CD4-positive, alpha-beta T cell treated with Interleukin-15 for 1 hour (primary cell): ENCODE data around the gene MBD6.

Source experiments
- DNase-seq: peaks from one replicate; pipeline ENCODE4 v3.0.0-alpha.2; 2020

MBD6 gene

DNA sequence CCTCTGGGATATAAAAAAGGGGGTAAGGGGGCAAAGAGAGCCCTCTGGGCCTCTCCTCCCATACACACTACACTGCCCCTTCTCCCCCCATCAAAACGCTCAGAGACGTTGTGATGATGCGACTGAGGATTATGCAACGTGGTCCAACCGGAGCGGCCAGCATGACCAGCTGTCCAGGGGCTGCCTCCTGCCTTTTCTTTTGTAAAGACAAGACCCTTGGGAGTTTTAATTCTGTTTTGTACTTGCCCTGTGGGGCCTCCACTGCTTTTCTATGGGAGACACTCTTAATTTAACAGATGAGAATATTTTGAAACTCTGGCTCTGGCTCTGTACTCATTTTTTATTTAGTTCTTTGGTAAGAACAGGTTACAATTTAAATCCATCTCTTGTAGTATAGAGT is 7.2 kb downstream of the MBD6 start:
- no peak for DNase-seq

DNA sequence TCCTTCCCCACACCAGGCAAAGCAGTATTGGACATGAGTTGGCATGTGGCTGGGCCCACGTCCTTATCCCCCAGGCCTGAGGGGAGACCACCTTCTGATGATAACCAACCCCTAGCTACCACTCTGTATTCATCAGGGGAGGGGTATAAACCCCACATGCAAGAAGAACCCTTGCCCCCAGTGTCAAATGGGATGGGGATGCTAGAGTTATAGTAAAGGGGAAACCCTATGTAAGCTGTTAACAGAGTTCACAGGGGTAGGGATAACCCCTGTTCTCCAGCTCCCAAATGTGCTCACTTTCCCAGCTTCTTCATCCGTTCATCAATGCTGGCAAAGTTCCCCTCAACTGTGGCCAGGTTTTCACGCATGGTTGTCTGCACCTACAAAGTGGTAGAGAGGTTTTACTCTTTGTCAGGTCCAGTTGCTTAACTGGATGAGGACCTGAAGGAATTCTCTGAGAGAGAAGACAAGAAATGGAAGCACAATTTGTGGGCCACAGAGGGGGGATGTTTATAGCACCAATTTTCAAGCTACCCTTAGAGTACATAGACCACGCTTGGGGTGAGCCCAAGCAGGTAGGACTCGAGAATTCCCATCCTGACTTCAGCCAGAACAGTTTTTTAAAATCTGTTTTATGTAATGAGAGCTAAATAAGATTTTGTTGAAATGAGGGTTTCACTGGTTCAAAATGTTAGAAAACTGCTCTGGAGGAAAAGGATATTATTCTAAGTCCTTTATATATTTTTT is 7.9 kb downstream of the MBD6 start:
- DNase-seq = no peak

DNA sequence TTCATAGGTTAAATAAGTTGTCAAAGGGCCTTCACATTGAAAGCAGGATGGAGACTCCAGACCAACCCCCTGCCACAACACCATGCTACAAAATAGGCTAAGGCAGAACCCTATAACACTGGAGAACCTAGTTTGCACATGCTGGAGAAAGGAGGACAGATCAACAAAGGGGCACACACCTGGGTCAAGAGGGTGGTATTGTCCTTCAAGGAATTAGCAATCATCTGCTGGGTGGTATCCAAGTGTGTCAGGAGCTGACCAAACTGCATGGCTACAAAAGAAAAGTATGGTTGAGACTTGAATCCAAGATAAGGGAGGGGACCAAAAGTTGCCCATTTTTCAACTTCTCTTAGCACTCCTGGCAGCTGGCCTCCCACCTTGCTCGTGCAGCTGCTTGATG is 9.2 kb downstream of the MBD6 start:
- DNase-seq = no peak

DNA sequence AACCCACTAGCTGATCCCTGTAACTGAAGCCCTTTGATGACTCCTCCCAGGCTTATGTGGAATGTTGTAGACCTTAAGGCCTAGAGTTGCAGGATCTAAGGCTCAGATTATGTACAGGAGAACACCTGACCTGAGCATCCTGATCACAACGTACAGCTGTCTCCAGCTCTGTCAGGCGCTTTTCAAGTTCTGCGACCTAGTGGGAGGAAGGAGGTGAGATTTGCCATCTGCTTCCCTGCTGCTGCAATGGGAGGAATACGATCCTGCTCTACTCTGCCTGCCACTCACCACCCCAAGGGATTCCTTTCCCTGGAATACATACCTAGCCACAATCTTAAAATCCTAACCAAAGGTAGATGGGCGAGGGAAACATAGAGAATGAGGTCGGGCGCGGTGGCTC is 10.5 kb downstream of the MBD6 start:
- DNase-seq = no peak

DNA sequence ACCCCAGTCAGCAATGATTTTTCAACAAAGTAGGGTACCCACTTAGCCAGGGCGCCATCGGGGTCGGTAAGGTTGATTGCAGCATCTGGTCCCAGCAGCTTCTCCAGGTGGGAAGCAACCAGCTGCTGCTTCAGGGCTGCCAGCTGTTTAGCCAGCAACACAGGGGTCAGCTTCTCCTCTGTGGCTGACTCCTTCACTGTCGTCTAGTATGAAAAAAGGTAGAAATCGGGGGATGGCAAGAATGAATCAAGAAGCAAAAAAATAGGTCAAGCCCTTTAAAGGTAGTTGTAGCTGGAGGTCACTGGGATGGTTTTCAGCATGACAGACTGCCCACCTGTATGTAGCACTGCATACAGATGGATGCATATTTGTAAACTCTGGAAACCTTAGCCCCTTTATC is 11.6 kb downstream of the MBD6 start:
- DNase-seq = no peak

DNA sequence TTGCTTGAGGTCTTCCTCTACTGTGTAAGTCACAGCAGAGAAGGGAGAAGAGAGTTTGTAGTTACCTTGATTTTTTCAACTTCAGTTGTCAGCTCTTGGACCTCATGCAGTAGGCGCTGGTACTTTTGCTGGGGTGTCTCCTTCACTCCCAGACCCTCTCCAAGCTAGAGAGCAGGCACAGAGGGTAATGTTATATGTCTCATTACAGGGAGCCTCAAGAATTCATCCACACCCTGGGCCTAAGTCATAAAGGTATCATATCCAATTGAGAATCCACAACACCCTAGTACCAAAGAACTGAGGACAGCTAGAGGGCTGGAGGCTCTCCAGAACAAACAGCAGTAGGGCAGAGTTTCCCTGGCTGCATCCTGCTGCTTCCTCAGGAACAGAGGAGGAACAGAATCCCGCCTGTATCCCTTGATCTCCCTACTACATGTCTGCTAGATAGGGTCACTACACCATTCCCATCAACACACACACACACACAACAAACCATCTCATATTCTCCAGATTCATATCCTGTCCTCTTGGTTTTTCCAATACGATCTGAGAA is 12.4 kb downstream of the MBD6 start:
- DNase-seq = no peak

DNA sequence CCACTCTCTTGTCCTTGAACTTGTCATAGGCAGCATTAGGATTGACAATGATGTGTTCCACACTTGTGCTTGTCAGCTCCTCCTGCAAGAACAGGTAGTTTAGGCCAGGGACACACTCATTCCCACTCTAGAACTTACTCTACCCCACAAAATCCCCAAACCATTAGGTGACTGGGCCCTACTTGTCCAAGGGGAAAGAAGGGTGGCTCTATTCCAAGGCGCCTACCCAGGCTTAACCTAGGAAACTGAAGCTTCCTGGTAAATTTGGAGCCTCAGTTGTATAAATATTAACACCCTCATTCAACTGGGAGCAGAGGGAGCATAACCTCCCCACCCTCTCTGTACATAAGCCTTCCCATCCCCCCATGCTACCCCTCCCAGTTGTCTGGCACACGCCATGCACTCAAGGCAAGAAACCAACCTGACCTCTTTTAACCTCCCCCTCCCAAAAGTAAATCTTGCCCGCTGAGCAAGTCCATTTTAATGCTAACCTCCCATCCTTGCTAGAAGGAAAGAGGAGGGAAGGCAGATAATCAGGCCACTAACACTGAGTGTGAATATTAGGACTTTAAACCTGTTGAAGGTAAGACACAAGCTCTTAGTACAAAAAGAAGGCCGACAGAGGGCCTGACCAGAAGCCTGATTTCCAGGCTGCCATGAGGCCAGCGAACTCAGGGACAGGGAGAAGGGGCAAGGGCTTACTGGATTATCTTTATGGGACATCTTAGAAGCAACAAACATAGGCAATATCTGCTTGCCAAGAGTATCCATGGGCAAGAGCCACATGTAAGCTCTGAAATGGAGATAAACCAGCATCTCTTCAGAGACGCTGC is 13.4 kb downstream of the MBD6 start:
- DNase-seq = no peak

DNA sequence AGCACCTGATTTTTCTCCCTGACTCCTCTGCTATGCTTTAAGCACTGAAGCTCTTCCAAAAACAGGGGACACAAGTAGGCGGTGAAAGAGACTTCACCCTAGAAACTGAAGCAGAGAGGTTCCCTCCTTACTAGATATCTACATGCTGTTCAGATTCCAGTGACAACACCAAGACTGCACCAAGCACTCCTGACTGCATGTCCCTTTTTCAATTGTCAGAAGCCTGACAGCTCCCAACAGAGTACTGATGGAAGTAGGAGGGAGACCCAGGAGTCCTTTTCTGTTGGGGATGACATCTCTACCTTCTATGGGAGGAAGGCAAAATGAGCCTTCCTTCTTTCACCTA is 13.9 kb downstream of the MBD6 start:
- no peak for DNase-seq

DNA sequence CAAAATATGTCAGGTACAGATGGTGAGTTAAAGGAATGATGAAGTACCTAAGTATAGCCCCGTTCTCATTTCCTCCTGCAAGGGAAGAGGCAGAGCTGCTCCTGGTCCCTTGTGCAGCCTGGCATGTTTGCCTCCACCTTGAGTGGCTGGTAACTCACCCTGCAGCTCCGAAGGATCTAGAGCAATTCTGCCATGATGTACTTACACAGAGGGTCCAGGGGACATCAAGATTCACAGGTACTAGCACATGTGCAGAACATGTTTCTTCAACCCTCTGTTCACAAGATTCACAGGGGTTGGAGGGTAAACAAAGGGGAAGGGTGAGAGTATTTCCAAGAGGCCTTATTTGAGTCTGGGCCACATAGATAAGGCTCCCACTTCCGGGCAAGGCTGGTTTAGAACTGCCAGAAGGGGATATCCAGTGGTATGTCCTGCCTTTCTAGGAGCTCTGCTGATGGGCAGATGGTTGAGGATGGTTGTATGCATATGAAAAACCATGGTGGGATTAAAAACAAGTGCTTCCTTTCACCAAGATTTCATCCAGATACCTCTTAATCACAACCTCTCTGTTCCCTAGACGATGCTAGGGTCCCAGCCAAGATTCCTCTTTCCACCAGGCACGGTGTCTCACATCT is 16.6 kb downstream of the MBD6 start:
- no peak for DNase-seq

DNA sequence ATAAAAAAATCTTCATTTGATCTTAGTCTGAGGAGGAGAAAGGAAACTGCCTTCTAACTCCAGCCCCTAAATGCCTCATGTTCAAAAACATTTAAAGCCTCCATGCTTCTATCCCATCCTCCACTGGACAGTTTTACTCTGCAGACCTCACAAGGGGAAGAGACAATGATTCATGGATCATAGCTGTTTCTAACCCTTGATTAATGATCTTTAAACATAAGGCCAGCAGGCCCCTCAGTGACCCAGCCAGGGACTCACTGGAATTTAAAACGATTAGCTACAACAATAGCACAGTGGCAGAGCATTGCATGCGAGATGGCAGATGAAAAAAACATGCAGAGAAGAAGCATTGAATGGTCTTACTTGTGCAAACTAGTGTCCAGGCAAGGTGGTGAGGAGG is 18.4 kb downstream of the MBD6 start:
- DNase-seq = no peak

DNA sequence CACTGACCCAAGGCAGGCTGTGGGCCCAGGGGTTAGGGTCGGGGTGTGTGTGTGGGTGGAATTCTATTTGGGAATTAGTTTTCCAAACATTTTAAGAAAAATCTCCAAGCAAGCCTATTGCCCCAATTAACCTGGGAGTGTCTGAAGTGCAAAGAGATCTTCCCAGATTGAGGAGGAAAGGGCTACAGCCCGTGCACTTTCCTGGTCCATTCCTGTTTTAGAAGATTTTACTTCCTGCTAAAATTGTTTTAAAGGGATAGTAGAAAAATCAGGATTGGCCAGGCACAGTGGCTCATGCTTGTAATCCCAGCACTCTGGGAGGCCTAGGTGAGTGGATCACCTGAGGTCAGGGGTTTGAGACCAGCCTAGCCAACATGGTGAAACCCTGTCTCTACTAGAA is 19.1 kb downstream of the MBD6 start:
- DNase-seq = no peak

DNA sequence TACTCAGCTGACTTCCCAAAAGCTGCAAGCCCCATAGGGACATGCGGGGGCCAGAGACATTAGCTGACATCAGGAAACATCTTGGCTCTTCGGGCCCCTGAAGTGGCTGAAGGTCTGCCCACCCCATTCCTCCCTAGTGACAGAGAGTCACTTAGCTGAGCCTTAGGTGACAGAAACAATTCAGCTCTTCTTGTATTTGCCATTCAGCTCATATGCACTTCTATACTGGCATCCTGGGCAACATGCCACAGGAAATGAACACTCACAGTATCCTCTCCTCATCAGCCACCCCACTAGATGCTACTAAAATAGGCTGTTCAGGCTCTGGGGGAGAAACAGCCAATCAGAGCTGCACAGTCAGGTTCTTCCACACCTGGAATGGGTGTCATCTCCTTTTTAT is 21.0 kb downstream of the MBD6 start:
- no peak for DNase-seq

DNA sequence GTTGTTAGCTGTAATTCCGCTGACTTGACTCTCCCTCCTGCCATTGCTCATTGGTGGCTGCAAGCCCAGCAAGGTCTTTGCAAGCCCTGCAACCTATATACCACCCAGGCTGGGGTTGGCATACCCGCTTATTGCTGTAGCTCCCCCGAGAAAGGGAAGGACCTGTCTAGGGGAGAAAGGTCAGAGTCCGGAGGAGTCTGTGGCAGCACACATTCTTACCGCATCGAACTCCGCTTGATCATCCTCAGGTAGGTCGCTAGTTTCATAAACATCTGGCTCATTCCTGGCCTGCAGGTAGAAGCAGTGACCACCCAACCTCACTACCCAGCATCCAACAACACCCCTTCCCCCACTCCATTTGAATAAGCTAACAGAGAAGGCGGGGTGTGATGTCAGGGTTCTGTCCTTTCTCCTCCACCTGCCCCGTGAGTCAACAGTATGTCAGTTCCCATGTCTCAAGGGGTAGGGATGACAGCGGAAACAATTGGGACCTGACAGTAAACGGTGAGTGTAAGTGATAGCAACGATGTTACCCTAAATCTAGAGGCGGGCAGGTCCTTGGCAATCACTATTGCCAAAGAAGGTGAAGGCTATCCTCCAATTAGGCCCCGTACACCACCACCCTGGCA is 23.3 kb downstream of the MBD6 start:
- DNase-seq = no peak

DNA sequence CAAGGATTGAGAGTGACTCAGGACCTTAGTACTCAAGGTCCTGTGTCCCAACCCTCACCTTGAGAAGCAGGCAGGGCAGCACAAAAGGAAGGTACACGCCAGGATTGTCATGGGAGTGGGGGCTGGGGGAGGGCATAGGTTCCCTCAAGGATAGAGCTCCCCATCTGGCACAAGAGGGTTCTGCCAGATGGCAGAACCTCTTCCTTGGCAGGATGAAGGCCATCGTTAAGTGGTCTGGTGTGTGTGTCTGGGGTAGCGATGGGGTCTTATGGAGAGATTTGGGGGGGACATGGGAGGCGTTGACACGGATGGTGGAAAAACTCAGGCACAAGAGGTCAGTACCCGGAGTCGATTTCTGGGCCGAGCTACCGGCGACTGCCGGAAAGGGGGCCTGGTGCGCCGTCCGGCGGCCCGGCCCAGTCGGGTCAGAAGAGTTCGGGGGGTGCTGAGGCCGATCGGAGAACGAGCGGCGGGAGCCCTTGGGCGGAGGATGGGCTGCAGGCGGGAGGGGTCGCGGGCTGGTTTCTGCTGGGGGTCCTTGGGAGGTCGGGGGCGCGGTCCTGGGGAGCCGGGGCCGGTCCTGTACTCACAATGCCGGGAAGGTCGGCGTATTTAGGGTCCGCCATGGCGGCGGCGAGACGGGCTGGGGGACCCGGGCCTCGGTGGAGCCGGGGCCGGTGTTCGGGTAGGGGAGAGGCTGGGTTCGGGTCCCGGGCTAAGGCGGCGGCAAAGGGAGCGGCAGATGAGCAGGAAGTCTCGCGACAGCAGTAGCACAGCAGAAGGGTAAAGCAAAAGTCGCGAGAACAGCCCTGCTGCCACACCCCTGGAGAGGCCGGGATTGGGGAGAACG is 24.0 kb downstream of the MBD6 start, which contains the start of gene DCTN2:
Gene DCTN2, minus strand, starts transcription at position 755 of the 850 bp plus-strand sequence. Its CDS starts 129 bp downstream, at position 626.
- DNase-seq = peak; percentile 97

DNA sequence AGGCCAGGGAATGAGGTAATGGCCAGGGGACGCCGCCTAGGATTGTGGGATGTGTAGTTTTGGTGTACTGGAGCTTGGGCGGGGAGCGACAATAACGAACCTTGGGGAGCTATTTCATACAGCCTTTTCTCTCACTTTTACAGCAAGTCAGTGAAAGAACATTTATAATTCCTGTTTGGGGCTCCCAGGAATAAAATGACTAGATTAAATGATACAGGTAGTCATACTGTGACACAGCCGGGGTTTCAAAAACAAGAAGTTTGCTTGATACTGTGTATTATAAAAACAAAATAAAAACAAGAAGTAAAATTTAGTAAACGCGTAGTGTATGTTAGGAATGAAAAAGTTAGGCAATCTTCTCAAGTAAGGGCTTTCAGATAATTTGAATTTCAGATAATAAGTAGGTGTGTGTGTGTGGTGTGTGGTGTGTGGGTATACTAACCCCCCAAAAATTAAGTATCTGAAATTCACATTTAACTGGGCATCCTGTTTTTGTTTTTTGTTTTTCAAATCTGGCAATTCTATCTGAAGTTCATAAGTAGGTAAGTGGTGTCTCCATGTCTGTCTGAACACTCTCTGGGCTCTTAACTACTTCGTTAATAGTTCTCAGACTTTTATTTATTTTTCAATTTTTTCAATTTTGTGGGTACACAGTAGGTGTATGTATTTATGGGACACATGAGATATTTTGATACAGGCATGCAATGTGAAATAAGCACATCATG is 24.8 kb downstream of the MBD6 start:
- no peak for DNase-seq

DNA sequence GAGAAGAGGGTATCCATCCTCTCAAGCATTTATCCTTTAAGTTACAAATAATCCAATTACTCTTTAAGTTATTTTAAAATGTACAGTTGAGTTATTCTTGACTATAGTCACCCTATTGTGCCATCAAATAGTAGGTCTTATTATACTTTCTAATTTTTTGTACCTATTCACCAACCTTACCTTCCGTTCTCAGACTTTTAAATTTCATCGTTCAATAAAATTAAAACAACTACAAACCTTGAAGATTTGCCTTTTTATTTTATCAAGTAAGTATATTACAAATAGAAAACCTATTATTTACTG is 25.3 kb downstream of the MBD6 start:
- no peak for DNase-seq

DNA sequence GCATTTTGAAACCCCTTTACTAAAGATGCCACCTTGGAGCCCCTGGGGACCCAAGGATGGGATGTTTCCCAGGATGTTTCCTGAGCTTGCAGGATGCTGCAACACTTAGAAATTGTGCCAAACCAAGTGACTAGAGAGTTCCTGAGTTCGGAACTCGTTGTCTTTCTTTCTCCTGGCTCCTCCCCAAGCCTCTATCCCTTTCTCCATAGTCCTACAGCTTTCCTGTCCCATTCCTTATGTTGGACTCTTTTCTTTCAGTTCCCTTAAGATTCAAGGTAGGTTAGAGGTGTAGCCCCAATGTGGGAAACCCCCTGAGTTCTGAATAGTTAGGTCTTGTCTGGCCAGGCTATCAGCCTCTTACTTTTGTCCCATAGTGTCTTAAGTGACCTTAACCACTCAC is 25.9 kb downstream of the MBD6 start:
- DNase-seq = no peak

DNA sequence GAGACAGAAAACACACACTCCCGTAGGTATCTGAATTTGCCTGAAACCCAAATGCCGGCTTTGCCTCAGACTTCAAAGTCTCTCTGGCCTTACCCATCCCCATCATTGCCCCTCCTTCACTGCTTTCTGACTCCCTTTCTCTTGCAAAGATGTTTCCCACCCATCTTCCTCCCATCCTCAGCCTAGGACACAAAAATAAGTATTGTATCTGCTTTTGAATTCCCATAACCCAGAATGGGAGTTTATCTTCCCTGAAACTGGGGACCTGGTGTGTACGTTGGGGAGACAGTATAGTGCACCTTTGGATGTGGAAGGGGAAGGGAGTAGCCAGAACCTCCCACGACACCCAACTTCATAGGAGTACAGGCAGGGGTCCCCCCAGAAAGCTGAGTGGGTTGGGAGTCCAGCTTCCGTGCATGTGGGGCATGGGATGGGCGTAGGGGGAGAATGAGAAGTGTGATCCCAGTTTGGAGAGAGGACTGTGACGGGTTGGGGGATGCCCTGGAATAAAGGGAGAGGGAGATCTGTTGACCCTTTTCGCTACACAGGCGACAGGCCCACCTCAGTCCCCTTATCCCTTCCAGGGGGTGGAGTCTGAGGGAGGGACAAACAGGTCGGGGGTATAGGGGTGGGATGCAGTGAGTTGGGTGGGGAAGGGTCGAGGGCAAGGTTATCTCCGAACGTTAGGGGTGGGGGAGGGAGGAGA is 26.7 kb downstream of the MBD6 start:
- DNase-seq = no peak

DNA sequence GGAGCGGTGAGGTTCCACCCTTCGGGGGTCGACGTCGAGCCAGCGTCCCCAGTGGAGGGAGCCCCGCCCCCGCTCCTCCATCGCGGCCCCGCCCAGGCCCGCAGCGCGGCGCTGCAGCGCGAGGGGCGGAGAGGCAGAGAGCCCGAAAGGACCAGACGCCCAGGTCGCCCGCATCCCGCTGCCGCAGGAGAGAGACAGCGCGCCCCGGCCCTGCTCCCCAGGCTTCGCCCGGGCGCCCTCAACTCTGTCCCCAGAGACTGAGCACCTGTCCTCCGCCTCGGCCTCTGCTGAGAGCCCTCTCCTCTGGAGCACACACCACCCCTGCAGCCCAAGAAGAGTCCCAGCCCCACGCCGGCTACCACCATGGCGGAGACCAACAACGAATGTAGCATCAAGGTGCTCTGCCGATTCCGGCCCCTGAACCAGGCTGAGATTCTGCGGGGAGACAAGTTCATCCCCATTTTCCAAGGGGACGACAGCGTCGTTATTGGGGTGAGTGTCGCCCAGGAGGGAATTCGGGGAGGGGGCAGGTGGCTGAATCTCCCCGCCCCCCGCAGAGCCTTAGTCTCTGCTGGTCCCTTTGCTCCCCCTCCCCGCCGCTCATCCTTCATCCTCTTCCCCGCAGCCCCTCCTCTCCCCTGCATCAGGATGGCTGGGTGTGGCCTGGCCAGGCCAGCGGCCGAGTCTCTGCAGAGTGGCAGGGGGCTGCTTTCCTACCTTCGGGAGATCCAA is 27.5 kb downstream of the MBD6 start, which contains the start of gene KIF5A:
Gene KIF5A, plus strand, starts transcription at position 136 of the 732 bp plus-strand sequence. Its CDS starts 228 bp downstream, at position 364.
- DNase-seq = peak; percentile 41
